ENCODE measurements around the gene CCDC159. TPM values are rescaled to one million over a fixed set of nuclear protein-coding genes. Genes with fewer than 3 reads are reported as not detected.
"Not testable (repeated sequence)": the region's sequence is repeated elsewhere in the genome, so short reads cannot be mapped to it uniquely, and the experiment has no call there.

CCDC159 gene
- polyA plus RNA-seq, 1 donor: 7.6 TPM

- no peak for DNase-seq (ENCODE audit: low read depth)
Measured at GRCh38 chr19:11338121-11338520, 8.2 kb upstream of the CCDC159 start.

- no peak for DNase-seq (ENCODE audit: low read depth)
Measured at GRCh38 chr19:11338569-11339253, 7.6 kb upstream of the CCDC159 start.

GRCh38 chr19:11339254-11340098 lies 6.8 kb upstream of the CCDC159 start, which contains the start of gene RAB3D:
RAB3D (minus strand) TSS chr19:11339657; CDS start chr19:11337399, 2,258 bp downstream.
- peak; percentile 82 for DNase-seq (ENCODE audit: low read depth)

GRCh38 chr19:11340099-11340467 lies 6.2 kb upstream of the CCDC159 start:
- DNase-seq (ENCODE audit: low read depth): not testable (repeated sequence)

- no peak for DNase-seq (ENCODE audit: low read depth)
Measured at GRCh38 chr19:11342429-11342828, 3.9 kb upstream of the CCDC159 start.

GRCh38 chr19:11345122-11345803 lies 1.1 kb upstream of the CCDC159 start:
- no peak for DNase-seq (ENCODE audit: low read depth)

GRCh38 chr19:11347546-11348039 lies 1.3 kb downstream of the CCDC159 start:
- no peak for DNase-seq (ENCODE audit: low read depth)

GRCh38 chr19:11349171-11349570 lies 2.9 kb downstream of the CCDC159 start:
- DNase-seq (ENCODE audit: low read depth): no peak

GRCh38 chr19:11354102-11354501 lies 7.8 kb downstream of the CCDC159 start:
- not testable (repeated sequence) for DNase-seq (ENCODE audit: low read depth)

GRCh38 chr19:11355160-11356073 lies 9.1 kb downstream of the CCDC159 start, which contains the start of gene PLPPR2:
PLPPR2 (plus strand) TSS chr19:11355432; CDS start chr19:11357674, 2,242 bp downstream.
- DNase-seq (ENCODE audit: low read depth): peak; percentile 62

GRCh38 chr19:11356074-11356397 lies 9.7 kb downstream of the CCDC159 start:
- no peak for DNase-seq (ENCODE audit: low read depth)

GRCh38 chr19:11356676-11357550 lies 10.6 kb downstream of the CCDC159 start:
- DNase-seq (ENCODE audit: low read depth): no peak

GRCh38 chr19:11359421-11359820 lies 13.1 kb downstream of the CCDC159 start:
- DNase-seq (ENCODE audit: low read depth): no peak

GRCh38 chr19:11361037-11361770 lies 14.9 kb downstream of the CCDC159 start:
- DNase-seq (ENCODE audit: low read depth): no peak

- no peak for DNase-seq (ENCODE audit: low read depth)
Measured at GRCh38 chr19:11361771-11362731, 15.7 kb downstream of the CCDC159 start.

- no peak for DNase-seq (ENCODE audit: low read depth)
Measured at GRCh38 chr19:11363881-11364280, 17.6 kb downstream of the CCDC159 start.

- no peak for DNase-seq (ENCODE audit: low read depth)
Measured at GRCh38 chr19:11364296-11364904, 18.1 kb downstream of the CCDC159 start.

GRCh38 chr19:11364935-11365334 lies 18.6 kb downstream of the CCDC159 start:
- no peak for DNase-seq (ENCODE audit: low read depth)

Data from forelimb muscle (tissue), 1 donor.